T-helper 1 cell treated with Interleukin-12 subunit alpha and Interleukin-12 subunit beta and Interleukin-4 antibody, amounts not matched to agents 30 μg/mL and 1 μg/mL, for 36 hours (primary cell): ENCODE data around the gene MYL12A.
"Not testable (repeated sequence)": the region's sequence is repeated elsewhere in the genome, so short reads cannot be mapped to it uniquely, and the experiment has no call there.

Source experiments
- H3K27ac Mint-ChIP-seq: one replicate; pipeline ENCODE4 v1.8.0; 2021; ENCODE audit warnings: mild to moderate bottlenecking, mixed read lengths
- H3K27me3 Mint-ChIP-seq: one replicate; pipeline ENCODE4 v1.8.0; 2021; ENCODE audit warnings: low read depth, mixed read lengths
- H3K36me3 Mint-ChIP-seq: one replicate; pipeline ENCODE4 v1.8.0; 2021; ENCODE audit warnings: low read depth, mixed read lengths
- H3K4me1 Mint-ChIP-seq: one replicate; pipeline ENCODE4 v1.8.0; 2021; ENCODE audit warnings: low read depth, mixed read lengths
- H3K4me3 Mint-ChIP-seq: one replicate; pipeline ENCODE4 v1.8.0; 2021; ENCODE audit warnings: mild to moderate bottlenecking, moderate library complexity, mixed read lengths
- H3K9me3 Mint-ChIP-seq: one replicate; pipeline ENCODE4 v1.8.0; 2021; ENCODE audit warnings: mixed read lengths

The MYL12A gene

DNA sequence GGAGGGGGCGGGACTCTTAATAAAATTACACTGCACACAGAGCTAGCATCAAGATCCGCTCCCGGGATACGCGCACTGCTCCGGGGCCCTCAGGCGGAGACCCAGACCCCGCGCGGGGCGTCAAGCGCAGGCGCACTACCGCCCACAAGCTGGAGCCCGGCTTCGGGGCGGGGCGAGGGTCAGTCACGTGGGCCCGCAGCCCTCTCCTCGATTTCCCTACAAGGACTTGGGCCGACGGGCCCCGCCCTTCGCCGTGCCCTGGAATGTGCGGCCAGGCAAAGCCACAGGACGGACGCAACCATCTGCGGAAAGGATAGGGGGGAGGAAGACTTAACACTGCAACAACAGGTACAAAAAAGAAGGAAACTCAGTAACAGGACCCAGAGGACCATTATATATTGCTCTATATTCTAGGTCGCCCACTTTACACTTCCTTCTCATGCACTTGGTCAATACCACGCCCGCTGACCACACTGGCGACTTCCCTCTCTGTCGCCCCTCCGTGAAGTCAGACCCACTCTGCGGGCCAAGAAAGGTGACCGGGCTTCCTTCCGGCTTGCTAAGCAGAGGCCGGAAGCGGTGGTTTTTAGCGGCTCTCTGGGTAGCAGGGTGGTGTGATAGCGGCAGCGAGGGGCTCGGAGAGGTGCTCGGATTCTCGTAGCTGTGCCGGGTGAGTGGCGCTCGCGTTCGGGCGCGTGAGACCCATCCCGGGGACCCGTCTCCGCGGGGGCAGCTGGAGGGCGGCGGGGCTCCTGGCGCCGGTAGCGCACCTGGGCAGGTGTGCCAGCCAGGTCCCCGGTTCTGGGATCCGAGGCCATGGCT is at the start of gene MYL12A:
Gene MYL12A (plus strand): TSS at position 562 of the 822 bp plus-strand sequence. CDS start 5,447 bp downstream, outside the sequence.
- Mint-ChIP-seq H3K27me3 (no peaks in the 10 kb centered on the region), H3K4me1 (peaks cover 35% of the 10 kb centered on the region), H3K9me3 (no peaks in the 10 kb centered on the region), H3K36me3 (peaks cover 37% of the 10 kb centered on the region), H3K4me3 (peak within 1 kb of the TSS; percentile 86), H3K27ac (peak within 1 kb of the TSS; percentile 95)

GRCh38 chr18:3198260-3198860 is 49.2 kb upstream of the MYL12A start:
- peaks cover 23% of the 10 kb centered on the region for H3K27me3 Mint-ChIP-seq
- H3K4me3 Mint-ChIP-seq: not testable (repeated sequence)

GRCh38 chr18:3199942-3200645 is 47.5 kb upstream of the MYL12A start:
- peaks cover 23% of the 10 kb centered on the region for H3K9me3 Mint-ChIP-seq
- peaks cover 1% of the 10 kb centered on the region for H3K36me3 Mint-ChIP-seq
- no peaks in the 10 kb centered on the region for H3K4me1 Mint-ChIP-seq
- no peak overlapping the region for H3K27ac Mint-ChIP-seq
- no peak overlapping the region for H3K4me3 Mint-ChIP-seq
- peaks cover 15% of the 10 kb centered on the region for H3K27me3 Mint-ChIP-seq

More at GRCh38 chr18:3198260-3198860, 49.2 kb upstream of the MYL12A start:
- H3K27ac Mint-ChIP-seq, H3K36me3 Mint-ChIP-seq, H3K4me1 Mint-ChIP-seq: not testable (repeated sequence)
- H3K9me3 Mint-ChIP-seq: peaks cover 12% of the 10 kb centered on the region

DNA sequence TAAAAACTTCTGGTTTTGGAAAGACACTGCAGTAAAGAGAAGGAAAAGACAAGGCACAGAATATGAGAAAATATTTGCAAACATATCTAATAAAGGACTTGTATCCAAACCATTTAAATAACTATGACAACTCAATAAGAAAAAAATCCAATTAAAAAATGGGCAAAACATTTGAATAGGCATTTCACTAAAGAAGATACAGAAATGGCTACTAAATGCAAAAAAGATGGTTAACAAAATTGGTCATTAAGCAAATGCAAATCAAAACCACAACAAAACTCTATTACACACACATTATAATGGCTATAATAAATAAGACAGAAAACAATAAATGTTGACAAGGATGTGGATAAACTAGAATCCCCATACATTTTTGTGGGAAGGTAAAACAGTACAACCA is 42.4 kb upstream of the MYL12A start:
- Mint-ChIP-seq H3K4me1 (no peaks in the 10 kb centered on the region), H3K9me3 (peaks cover 26% of the 10 kb centered on the region), H3K36me3 (peaks cover 1% of the 10 kb centered on the region), H3K27ac (no peak overlapping the region), H3K4me3 (no peak overlapping the region), H3K27me3 (peaks cover 5% of the 10 kb centered on the region)

GRCh38 chr18:3207565-3207964 is 40.0 kb upstream of the MYL12A start:
- H3K27ac Mint-ChIP-seq: no peak overlapping the region
- peaks cover 1% of the 10 kb centered on the region for H3K36me3 Mint-ChIP-seq
- H3K9me3 Mint-ChIP-seq: peaks cover 22% of the 10 kb centered on the region
- H3K4me1 Mint-ChIP-seq: no peaks in the 10 kb centered on the region
- H3K27me3 Mint-ChIP-seq: no peaks in the 10 kb centered on the region
- no peak overlapping the region for H3K4me3 Mint-ChIP-seq

GRCh38 chr18:3209859-3210569 is 37.6 kb upstream of the MYL12A start:
- Mint-ChIP-seq H3K36me3 (peaks cover under 1% of the 10 kb centered on the region), H3K4me3 (no peak overlapping the region), H3K9me3 (peaks cover 3% of the 10 kb centered on the region), H3K27ac (no peak overlapping the region), H3K4me1 (peaks cover 8% of the 10 kb centered on the region), H3K27me3 (no peaks in the 10 kb centered on the region)

- Mint-ChIP-seq H3K36me3 (no peaks in the 10 kb centered on the region), H3K27ac (no peak overlapping the region), H3K4me1 (peaks cover 8% of the 10 kb centered on the region), H3K4me3 (no peak overlapping the region), H3K9me3 (no peaks in the 10 kb centered on the region), H3K27me3 (no peaks in the 10 kb centered on the region)
Measured at GRCh38 chr18:3211236-3211992, 36.2 kb upstream of the MYL12A start.

DNA sequence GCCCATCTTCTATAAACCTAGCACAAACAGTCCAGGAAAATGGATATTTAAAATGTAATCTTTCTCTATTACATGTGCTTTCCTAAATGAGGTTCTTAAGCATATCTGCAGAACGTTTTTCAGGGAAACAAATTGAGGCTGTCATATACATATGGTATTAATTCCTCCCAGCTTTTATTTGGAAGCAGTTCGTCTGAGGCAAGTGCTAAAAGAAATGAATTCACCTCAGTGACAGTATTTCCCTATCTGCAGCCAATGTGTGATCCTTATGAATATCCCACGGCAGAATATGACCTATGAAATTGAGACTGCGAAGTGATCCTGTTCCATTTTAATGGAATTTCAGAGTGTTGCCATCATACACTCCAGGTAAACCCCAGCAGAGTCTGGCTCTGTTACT is 34.9 kb upstream of the MYL12A start:
- peaks cover 8% of the 10 kb centered on the region for H3K4me1 Mint-ChIP-seq
- H3K27ac Mint-ChIP-seq: no peak overlapping the region
- H3K9me3 Mint-ChIP-seq: no peaks in the 10 kb centered on the region
- no peaks in the 10 kb centered on the region for H3K36me3 Mint-ChIP-seq
- H3K4me3 Mint-ChIP-seq: no peak overlapping the region
- no peaks in the 10 kb centered on the region for H3K27me3 Mint-ChIP-seq

GRCh38 chr18:3213300-3214059 is 34.1 kb upstream of the MYL12A start:
- no peak overlapping the region for H3K27ac Mint-ChIP-seq
- H3K9me3 Mint-ChIP-seq: no peaks in the 10 kb centered on the region
- no peaks in the 10 kb centered on the region for H3K27me3 Mint-ChIP-seq
- H3K4me3 Mint-ChIP-seq: no peak overlapping the region
- H3K36me3 Mint-ChIP-seq: no peaks in the 10 kb centered on the region
- peaks cover 8% of the 10 kb centered on the region for H3K4me1 Mint-ChIP-seq

DNA sequence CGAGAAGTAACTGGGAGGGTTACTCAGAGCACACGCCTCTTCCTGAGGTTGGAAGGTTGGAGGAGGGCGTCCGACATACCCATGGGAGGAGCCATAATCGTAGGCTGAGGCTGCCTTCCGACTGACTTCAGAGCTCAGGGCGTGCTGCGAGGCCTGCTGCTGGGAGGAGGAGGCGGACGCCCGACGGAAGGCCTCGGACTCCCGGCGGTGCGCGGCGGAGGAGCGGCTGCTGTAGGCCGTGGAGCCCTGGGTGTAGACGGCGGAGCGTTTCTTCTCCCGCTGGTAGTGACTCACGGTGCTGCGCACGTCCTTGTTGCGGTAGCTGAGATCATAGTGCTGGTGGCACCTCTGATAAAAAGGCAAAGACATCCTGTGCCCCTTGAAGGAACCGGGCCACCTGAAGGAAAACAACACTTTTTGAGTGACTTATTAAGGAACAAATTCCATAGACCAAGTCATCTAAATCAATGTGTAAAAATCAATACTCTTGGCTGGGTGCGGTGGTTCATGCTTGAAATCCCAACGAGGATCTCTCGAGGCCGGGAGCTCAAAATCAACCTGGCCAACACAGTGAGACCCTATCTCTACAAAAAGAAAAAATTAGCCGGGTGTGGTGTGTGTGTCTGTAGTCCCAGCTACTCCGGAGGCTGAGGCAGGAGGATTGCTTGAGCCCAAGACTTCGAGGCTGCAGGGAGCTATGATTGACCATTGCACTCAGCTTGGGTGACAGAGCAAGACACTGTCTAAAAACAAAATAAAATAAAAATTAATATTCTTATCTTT is 32.6 kb upstream of the MYL12A start:
- Mint-ChIP-seq H3K4me3 (no peak overlapping the region), H3K36me3 (no peaks in the 10 kb centered on the region), H3K4me1 (peaks cover 8% of the 10 kb centered on the region), H3K27me3 (peaks cover 6% of the 10 kb centered on the region), H3K27ac (no peak overlapping the region), H3K9me3 (no peaks in the 10 kb centered on the region)

DNA sequence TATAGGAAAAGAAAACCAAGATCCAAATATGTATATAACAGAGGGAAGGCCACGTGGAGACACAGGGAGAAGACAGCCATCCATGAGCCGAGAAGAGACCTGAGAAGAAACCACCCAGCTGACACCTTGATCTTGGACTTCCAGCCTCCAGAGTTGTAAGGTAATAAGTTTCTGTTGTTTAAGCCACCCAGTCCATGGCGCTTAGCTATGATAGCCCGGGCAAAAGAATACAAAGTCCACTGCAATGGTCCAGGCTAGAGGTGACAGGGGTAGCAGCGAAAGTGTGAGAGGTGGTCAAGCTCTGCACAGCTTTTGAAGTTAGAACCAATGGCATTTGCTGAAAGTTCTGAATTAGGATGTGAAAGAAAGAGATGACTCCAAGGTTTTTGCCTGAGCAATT is 30.6 kb upstream of the MYL12A start:
- Mint-ChIP-seq H3K4me1 (peaks cover 8% of the 10 kb centered on the region), H3K27me3 (peaks cover 6% of the 10 kb centered on the region), H3K27ac (no peak overlapping the region), H3K36me3 (no peaks in the 10 kb centered on the region), H3K9me3 (no peaks in the 10 kb centered on the region), H3K4me3 (no peak overlapping the region)

GRCh38 chr18:3217948-3218647 is 29.5 kb upstream of the MYL12A start:
- Mint-ChIP-seq H3K36me3 (no peaks in the 10 kb centered on the region), H3K27me3 (peaks cover 6% of the 10 kb centered on the region), H3K4me3 (no peak overlapping the region), H3K9me3 (no peaks in the 10 kb centered on the region), H3K27ac (no peak overlapping the region), H3K4me1 (peaks cover 5% of the 10 kb centered on the region)
